AG04449 (cell line): ENCODE data around the gene RSRC2.

Experiments
- CTCF ChIA-PET: fragments of 350-600 bp; formaldehyde crosslinking; extraction: SDS; loops from one replicate; lab custom pipeline; 2021; ENCODE audit warnings: antibody characterized with exemption; lab: Yijun Ruan, JAX
- POLR2A ChIA-PET: fragments of 400-600, 350-600 bp; formaldehyde crosslinking; extraction: SDS; loops from one replicate; lab custom pipeline; 2020; ENCODE audit warnings: antibody characterized with exemption, inconsistent platforms; lab: Yijun Ruan, JAX
- DNase-seq: peaks from one replicate; pipeline ENCODE4 v3.0.0-alpha.2; 2010; ENCODE audit warnings: low read depth, low spot score
- H3K4me3 ChIP-seq: 2 replicates; pipeline ENCODE4 v1.5.1; 2011; ENCODE audit warnings: low read depth, mild to moderate bottlenecking, control low read depth, low read length
- CTCF ChIP-seq: IDR thresholded peaks from one replicate; pipeline ENCODE4 v1.5.1; 2011; ENCODE audit warnings: mild to moderate bottlenecking, moderate library complexity, low read length, control low read depth, inconsistent platforms; ENCODE audit not compliant: insufficient read depth; ENCODE audit errors: missing control alignments

The RSRC2 gene

GRCh38 chr12:122558745-122559641 lies 32.3 kb upstream of the RSRC2 start:
- CTCF ChIA-PET: interaction anchor here (1.2 kb wide), 1 partner anchor 20 kb away, joined by 3 read pairs; no protein-coding TSS in a partner anchor

GRCh38 chr12:122547330-122547729 lies 20.6 kb upstream of the RSRC2 start:
- TF ChIP-seq CTCF: no peak
- H3K4me3 ChIP-seq: no peak overlapping the region
- DNase-seq: no peak
- ChIA-PET CTCF (no interaction called here), POLR2A (no interaction called here)

More at GRCh38 chr12:122558745-122559641, 32.3 kb upstream of the RSRC2 start:
- TF ChIP-seq CTCF: no peak
- DNase-seq: no peak
- POLR2A ChIA-PET: no interaction called here
- H3K4me3 ChIP-seq: no peak overlapping the region

- DNase-seq: no peak
- POLR2A ChIA-PET: no interaction called here
- no peak for TF ChIP-seq CTCF
- H3K4me3 ChIP-seq: no peak overlapping the region
- CTCF ChIA-PET: no interaction called here
These were observed 19.1 kb upstream of the RSRC2 start for GRCh38 chr12:122545855-122546254.

- no peak for DNase-seq
- CTCF ChIA-PET: no interaction called here
- TF ChIP-seq CTCF: no peak
- POLR2A ChIA-PET: no interaction called here
- no peak overlapping the region for H3K4me3 ChIP-seq
These were observed 17.8 kb upstream of the RSRC2 start for GRCh38 chr12:122544537-122544936.

- TF ChIP-seq CTCF: no peak
- no peak overlapping the region for H3K4me3 ChIP-seq
- no peak for DNase-seq
- POLR2A ChIA-PET: no interaction called here
- CTCF ChIA-PET: interaction anchor here (1.1 to 2.4 kb wide), 3 partner anchors 12 to 139 kb away, joined by 3 to 7 read pairs (median 5); no protein-coding TSS in a partner anchor
These were observed 11.8 kb upstream of the RSRC2 start for GRCh38 chr12:122538496-122538895.

GRCh38 chr12:122537021-122537420 lies 10.3 kb upstream of the RSRC2 start:
- H3K4me3 ChIP-seq: no peak overlapping the region
- CTCF ChIA-PET: interaction anchor here (0.8 kb wide), 1 partner anchor 25 kb away, joined by 3 read pairs; no protein-coding TSS in a partner anchor
- POLR2A ChIA-PET: no interaction called here
- TF ChIP-seq CTCF: no peak
- no peak for DNase-seq
